ENCODE data around the gene MRPL38.

Gene MRPL38

DNA sequence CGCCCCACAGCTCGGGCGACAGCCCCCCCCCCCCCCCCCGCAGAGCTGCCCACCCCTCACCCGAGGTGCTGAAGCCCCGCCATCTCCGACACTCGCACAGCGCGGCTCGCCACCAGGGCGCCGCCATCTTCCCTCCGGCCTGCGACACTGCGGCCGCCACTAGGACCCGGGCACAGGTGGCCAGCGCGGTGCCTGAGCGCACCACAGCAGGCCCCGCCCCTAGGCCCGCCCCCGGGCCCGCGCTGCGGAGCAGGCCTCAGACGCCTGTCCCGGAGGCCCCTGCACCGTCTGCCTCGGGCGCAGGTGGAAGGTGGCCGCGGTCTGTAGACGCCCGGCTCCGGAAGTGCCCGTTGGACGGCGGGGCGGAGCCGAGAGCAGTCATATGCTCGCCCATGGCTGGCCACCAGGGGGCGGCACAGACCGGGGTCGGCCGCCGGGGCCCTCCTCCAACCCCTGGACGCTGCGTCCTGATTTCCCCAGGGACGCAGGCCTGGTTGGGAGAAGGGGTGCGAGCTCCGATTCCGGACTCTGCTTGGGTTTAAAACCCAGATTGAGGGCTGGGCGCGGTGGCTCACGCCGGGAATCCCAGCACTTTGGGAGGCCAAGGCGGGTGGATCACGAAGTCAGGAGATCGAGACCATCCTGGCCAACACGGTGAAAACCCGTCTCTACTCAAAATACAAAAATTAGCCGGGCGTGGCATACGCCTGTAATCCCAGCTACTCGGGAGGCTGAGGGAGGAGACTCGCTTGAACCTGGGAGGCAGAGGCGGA lies at the start of gene MRPL38:
MRPL38 (minus strand) TSS at position 136 of the 773 bp plus-strand sequence; CDS start at position 127, 9 bp downstream.
- DNase-seq (ENCODE audit: low read depth in 2 of 2) = peak; percentile 81 to 89

DNA sequence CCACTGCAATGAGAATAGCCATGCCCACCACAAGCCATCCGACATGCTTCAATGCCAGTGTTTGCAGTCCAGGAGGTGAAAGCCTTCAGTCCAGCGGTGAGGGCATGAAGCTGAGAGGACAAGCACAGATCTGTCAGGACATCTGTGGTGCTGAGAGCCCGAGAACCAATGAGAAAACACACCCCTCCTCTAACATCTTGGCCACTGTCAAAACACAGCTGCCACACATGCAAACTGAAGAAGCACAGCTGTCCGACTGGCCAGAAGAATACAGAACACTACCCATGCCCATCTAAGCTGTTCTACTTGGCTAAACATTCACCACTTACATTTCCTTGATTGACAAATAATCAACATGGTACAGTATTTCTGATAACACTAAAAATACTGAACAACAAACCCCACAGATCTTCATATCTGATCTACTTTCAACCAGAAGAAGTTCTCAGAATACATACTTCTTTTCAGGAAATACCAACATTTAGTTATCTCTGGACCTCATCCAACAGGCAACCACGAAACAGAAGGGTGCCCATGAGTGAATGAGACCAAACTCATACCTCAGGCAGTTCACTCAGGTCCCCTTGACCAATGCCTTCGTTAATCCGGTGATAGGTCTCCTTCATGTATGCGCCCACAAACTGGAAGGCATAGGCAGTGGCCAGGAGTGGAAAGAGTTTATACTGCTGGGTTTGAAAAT lies 46.3 kb upstream of the MRPL38 start:
- DNase-seq (ENCODE audit: low read depth in 2 of 2) = no peak

DNA sequence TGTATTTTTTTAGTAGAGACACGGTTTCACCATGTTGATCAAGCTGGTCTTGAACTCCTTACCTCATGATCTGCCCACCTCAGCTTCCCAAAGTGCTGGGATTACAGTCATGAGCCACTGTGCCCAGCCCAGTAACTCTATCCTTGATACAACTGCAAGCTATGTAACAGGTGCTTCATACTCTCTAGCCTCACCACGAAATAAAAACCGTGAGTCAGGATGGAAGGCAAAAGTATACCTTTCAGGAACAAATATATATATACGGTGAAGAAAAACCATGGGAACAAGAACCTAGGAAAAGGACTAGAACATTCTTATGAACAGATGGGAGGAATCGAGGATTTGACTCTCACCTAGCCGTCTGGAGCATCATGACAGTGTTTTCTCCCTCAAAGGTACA lies 45.7 kb upstream of the MRPL38 start:
- DNase-seq (ENCODE audit: low read depth in 2 of 2) = no peak

- DNase-seq (ENCODE audit: low read depth in 2 of 2) = no peak
Observed at GRCh38 chr17:75945211-75945610, 40.5 kb upstream of the MRPL38 start.

DNA sequence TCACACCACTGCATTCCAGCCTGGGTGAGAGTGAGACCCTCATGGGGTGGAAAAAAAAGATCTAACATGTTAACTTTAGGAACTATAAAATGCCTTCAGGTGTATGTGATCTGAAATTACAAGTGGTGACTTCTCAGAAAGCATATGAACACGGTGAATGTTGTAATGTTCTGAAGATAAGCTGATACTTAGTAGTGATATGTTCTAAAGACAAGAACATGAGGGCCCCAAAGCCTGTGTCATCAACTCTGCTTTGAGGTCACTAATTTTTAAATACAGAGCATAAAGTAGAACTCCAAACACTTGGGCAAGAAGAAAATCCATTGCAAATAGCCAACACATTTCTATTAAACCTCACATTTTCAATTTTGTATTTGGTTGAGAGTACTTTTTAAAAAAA lies 38.8 kb upstream of the MRPL38 start:
- DNase-seq (ENCODE audit: low read depth in 2 of 2) = no peak

DNA sequence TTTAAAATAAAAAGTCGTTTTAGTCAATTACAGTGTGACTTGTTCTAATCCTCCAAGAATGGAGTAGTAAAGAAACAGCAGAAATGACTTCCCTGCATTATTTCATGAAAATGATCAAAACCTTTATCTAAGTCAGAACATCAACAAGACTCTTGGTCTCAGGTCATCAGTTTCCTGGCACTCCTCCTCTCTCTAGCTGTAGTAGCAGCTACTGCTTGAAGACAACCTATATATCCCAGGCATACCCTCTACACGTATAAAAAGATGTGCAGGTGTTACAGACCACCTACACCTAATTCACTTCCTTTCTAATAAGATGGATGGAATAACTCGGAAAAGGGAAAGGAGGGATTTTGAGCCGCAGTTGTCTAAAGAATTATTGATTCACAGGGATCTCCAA lies 37.8 kb upstream of the MRPL38 start:
- DNase-seq (ENCODE audit: low read depth in 2 of 2) = no peak

DNA sequence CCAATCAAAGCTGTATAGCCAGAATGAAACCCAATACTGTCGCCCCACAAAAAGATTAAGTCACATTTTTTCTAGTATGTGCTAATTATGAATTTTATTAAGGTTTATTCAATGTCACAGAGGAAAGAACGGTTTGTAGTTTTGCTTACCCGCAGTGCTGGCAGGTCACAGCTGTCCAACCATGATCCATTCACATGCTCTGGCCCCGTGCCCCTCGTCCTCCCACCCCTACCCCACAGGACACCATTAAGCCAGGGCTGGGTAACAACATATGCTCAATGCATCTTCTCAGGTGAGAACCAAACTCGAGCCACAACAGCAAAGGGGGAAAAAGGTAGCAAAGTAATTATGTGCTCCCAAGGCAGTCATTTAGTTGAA lies 36.7 kb upstream of the MRPL38 start:
- DNase-seq (ENCODE audit: low read depth in 2 of 2) = no peak

GRCh38 chr17:75940727-75941441 lies 36.2 kb upstream of the MRPL38 start, which contains the start of gene FBF1:
Gene FBF1, minus strand, starts transcription at chr17:75941042. Its CDS starts 2,893 bp downstream, at chr17:75938149.
- peak; percentile 73 to 75 for DNase-seq (ENCODE audit: low read depth in 2 of 2)

- DNase-seq (ENCODE audit: low read depth in 2 of 2) = no peak
Observed at GRCh38 chr17:75937652-75938051, 33.0 kb upstream of the MRPL38 start.

DNA sequence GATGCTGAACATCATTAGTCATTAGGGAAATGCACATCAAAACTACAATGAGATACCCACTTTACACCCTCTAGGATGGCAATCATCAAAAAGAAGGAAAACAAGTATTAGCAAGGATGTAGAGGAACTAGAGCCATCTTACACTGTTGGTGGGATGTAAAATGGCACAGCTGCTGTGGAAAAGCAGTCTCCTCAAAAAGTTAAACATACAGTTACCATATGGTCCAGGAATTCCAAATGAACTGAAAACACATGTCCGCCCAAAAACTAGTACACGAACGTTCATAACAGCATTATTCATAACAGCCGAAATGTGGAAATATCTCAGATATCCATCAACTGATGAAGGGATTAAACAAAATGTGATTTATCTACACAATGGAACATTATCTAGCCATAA lies 29.1 kb upstream of the MRPL38 start:
- DNase-seq (ENCODE audit: low read depth in 2 of 2) = no peak

- no peak for DNase-seq (ENCODE audit: low read depth in 2 of 2)
Observed at GRCh38 chr17:75932852-75933251, 28.2 kb upstream of the MRPL38 start.

GRCh38 chr17:75931062-75931461 lies 26.4 kb upstream of the MRPL38 start:
- DNase-seq (ENCODE audit: low read depth in 2 of 2) = no peak

DNA sequence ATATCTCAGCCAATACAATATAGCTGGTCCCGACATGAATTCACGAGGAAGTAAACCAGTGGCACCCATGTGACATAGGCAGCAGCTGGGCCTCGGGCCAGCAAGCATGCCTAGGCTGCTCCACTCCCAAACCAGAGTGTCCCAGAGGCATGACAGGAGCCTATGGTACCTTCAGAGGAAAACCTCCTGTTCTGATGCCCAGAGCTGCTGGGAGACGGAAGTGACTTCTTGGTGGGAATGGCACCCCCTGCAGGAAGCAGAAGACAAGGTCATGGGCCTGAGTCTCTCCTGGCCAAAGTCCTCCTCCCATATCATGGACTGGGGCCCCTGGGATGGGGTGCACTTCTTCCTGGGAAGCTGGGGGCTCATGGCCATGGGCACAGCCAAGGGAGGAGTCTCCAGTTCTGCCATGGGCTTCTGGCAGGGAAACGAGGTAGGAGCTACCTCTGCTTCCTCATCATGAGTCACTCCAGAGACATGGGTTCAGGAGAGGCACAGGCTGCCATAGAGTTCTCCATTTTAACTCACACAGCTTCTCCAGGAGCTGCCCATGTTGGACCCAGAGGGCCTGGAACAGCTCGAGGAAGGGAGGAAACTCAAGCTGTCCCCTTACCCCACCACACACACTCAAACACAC lies 22.7 kb upstream of the MRPL38 start:
- no peak for DNase-seq (ENCODE audit: low read depth in 2 of 2)

GRCh38 chr17:75926456-75926855 lies 21.8 kb upstream of the MRPL38 start:
- DNase-seq (ENCODE audit: low read depth in 2 of 2) = no peak

GRCh38 chr17:75925912-75926311 lies 21.2 kb upstream of the MRPL38 start:
- no peak for DNase-seq (ENCODE audit: low read depth in 2 of 2)

DNA sequence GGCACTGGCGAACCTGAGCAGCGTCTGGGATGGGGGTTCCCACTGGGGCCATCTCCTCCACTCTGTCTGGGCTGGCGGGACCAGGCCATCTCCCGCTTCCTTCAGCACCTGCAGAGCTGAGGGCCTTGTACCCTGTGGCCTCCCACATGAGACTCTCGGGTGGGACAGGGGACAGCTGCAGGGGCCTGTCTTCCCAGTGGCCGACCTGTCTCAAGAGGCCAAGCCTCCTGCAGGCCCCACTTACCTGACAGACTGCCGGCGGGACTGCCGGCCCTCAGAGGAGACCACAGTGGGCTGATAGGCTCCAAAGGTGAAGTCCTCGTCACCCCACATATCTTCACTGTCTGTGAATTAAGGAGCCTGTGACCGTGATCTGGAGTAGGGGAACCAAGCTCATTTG lies 20.4 kb upstream of the MRPL38 start:
- no peak for DNase-seq (ENCODE audit: low read depth in 2 of 2)

DNA sequence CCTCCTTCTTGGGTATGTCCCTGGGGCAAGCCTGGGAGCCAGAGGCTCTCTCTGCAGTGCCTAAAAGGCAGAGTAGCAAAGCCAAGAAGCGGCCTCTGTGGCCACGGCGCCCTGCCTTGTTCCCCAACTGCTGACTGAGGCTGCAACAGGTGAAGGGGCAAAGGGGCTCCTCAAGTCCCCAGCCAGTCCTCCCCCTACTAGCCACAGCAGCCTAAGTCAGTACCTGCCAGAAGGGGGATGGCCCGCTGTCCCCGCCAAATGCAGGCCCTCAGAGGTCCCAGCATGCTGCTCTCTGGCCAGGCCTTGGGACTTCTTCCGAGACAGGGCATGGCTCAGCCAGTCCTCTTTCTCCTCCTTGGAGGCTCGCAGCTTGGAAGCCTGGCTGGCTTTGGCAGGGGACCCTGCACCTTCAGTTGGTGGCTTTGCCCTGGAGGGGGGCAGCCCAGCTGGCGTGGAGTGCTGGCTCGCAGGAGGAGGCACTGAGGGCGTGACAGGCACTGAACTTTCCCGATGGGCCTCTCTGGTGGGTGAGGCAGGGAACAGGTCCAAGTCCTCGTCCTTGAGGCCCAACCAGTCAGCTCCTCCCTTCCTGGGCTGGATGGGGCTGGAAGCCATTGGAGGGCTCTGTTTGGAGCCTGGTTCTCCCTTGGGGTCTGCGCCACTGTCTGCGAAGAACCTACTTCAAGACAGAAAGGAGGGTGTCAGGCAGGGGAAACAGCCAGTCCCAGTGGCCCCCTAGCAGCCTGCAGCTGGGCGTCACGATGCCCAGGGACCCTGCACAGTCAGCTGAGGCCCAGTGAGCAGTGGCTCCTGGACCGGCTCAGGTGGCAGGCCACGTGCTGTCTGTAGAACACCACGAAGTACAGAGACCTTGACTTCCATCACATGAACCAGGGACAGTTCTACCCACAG lies 18.5 kb upstream of the MRPL38 start:
- DNase-seq (ENCODE audit: low read depth in 2 of 2) = no peak

GRCh38 chr17:75922173-75922961 lies 17.7 kb upstream of the MRPL38 start:
- no peak for DNase-seq (ENCODE audit: low read depth in 2 of 2)

- DNase-seq (ENCODE audit: low read depth in 2 of 2) = no peak
Observed at GRCh38 chr17:75921596-75921995, 16.9 kb upstream of the MRPL38 start.

- DNase-seq (ENCODE audit: low read depth in 2 of 2) = no peak
Observed at GRCh38 chr17:75920045-75920560, 15.4 kb upstream of the MRPL38 start.

All from stimulated activated CD8-positive, alpha-beta memory T cell treated with anti-CD3 and anti-CD28 coated beads, Interleukin-7, amount 100 ng/mL, for 1 hour (primary cell).